GM23338 (cell line): ENCODE results near the gene SNORC. TPM values are rescaled to one million over a fixed set of nuclear protein-coding genes. Genes with fewer than 3 reads are reported as not detected.

Experiments
- ATAC-seq: fragments of 200-7000 bp; cut with Tn5 transposase; 3 replicates; pipeline ENCODE4 v1.9.1; 2020
- DNase-seq: peaks from one replicate; pipeline ENCODE4 v3.0.0-alpha.2; 2015; ENCODE audit warnings: low spot score
- H2AFZ ChIP-seq: fragments of 200-600 bp; sonication (generic); 2 replicates; pipeline ENCODE4 v1.8.0; 2016; ENCODE audit warnings: antibody characterized with exemption, mild to moderate bottlenecking, moderate library complexity
- H3F3A ChIP-seq: fragments of 200-600 bp; sonication (generic); replicated peaks from 2 replicates; pipeline ENCODE4 v1.8.0; 2017; ENCODE audit warnings: antibody characterized with exemption, mixed run types, low read depth
- H3K27ac ChIP-seq: fragments of 200-600 bp; sonication (generic); 2 replicates; pipeline ENCODE4 v1.6.1; 2016; ENCODE audit warnings: low read depth
- H3K27me3 ChIP-seq: fragments of 200-600 bp; sonication (generic); 2 replicates; pipeline ENCODE4 v1.8.0; 2016; ENCODE audit warnings: mild to moderate bottlenecking, mixed run types, moderate library complexity; ENCODE audit not compliant: insufficient read depth
- H3K36me3 ChIP-seq: fragments of 200-600 bp; sonication (generic); 2 replicates; pipeline ENCODE4 v1.8.0; 2016; ENCODE audit warnings: mild to moderate bottlenecking; ENCODE audit not compliant: insufficient read depth
- H3K4me1 ChIP-seq: fragments of 200-600 bp; sonication (generic); 2 replicates; pipeline ENCODE4 v1.8.0; 2016; ENCODE audit warnings: mild to moderate bottlenecking, moderate library complexity; ENCODE audit not compliant: insufficient read depth
- H3K4me2 ChIP-seq: fragments of 200-600 bp; sonication (generic); 2 replicates; pipeline ENCODE4 v1.7.1; 2017; ENCODE audit warnings: mixed run types
- H3K4me3 ChIP-seq: fragments of 200-600 bp; sonication (generic); 2 replicates; pipeline ENCODE4 v1.6.1; 2016; ENCODE audit warnings: mixed run types
- H3K79me2 ChIP-seq: fragments of 200-600 bp; sonication (generic); replicated peaks from 2 replicates; pipeline ENCODE4 v1.8.0; 2017; ENCODE audit warnings: mild to moderate bottlenecking; ENCODE audit not compliant: insufficient read depth
- H3K9me2 ChIP-seq: fragments of 200-600 bp; sonication (generic); 2 replicates; pipeline ENCODE4 v1.8.0; 2017; ENCODE audit not compliant: insufficient read depth
- H4K20me1 ChIP-seq: fragments of 200-600 bp; sonication (generic); replicated peaks from 2 replicates; pipeline ENCODE4 v1.8.0; 2017; ENCODE audit warnings: mild to moderate bottlenecking; ENCODE audit not compliant: insufficient read depth
- H3K27ac Mint-ChIP-seq: 2 replicates; pipeline ENCODE4 v1.8.0; 2020; ENCODE audit warnings: inconsistent platforms, mild to moderate bottlenecking, moderate library complexity, mixed read lengths
- H3K27me3 Mint-ChIP-seq: 3 replicates; pipeline ENCODE4 v1.8.0; 2022; ENCODE audit warnings: low read depth, mild to moderate bottlenecking, moderate library complexity, mixed read lengths, inconsistent platforms; ENCODE audit not compliant: insufficient read depth, poor library complexity
- H3K36me3 Mint-ChIP-seq: 3 replicates; pipeline ENCODE4 v1.8.0; 2021; ENCODE audit warnings: low read depth, mild to moderate bottlenecking, inconsistent platforms, moderate library complexity, mixed read lengths
- H3K4me1 Mint-ChIP-seq: 3 replicates; pipeline ENCODE4 v1.8.0; 2020; ENCODE audit warnings: mild to moderate bottlenecking, inconsistent platforms, mixed read lengths
- H3K4me3 Mint-ChIP-seq: 3 replicates; pipeline ENCODE4 v1.8.0; 2021; ENCODE audit warnings: moderate library complexity, mild to moderate bottlenecking, inconsistent platforms, mixed read lengths
- H3K9me3 Mint-ChIP-seq: 3 replicates; pipeline ENCODE4 v1.8.0; 2020; ENCODE audit warnings: moderate library complexity, mild to moderate bottlenecking, inconsistent platforms, mixed read lengths
- CREB1 ChIP-seq: fragments of 250-450 bp; sonication (Bioruptor Pico); IDR thresholded peaks from 2 replicates; pipeline ENCODE4 v1.5.0; 2020; ENCODE audit warnings: low read depth, mild to moderate bottlenecking, moderate library complexity
- CTCF ChIP-seq, 2 experiments: fragments of 200-600 bp in 1 of 2; sonication (generic) in 1 of 2; conservative IDR thresholded peaks; 2 replicates each; pipeline versions ENCODE4 v1.5.1 to v1.6.1; 2016 to 2017; ENCODE audit warnings: antibody characterized with exemption in 2 of 2, low read depth in 2 of 2, mild to moderate bottlenecking in 2 of 2, moderate library complexity in 1 of 2
- ETS1 ChIP-seq: IDR thresholded peaks from 2 replicates; pipeline ENCODE4 v1.6.1; 2016; ENCODE audit warnings: antibody characterized with exemption
- EZH2 ChIP-seq: fragments of 200-600 bp; sonication (generic); IDR thresholded peaks from one replicate; pipeline ENCODE4 v1.8.0; 2017; ENCODE audit warnings: antibody characterized with exemption, mild to moderate bottlenecking, low read depth; ENCODE audit not compliant: unreplicated experiment
- EZH2phosphoT487 ChIP-seq: fragments of 200-600 bp; sonication (generic); IDR thresholded peaks from one replicate; pipeline ENCODE4 v1.8.1; 2018; ENCODE audit warnings: antibody characterized with exemption; ENCODE audit not compliant: unreplicated experiment
- JUNB ChIP-seq: IDR thresholded peaks from one replicate; pipeline ENCODE4 v1.6.1; 2016; ENCODE audit warnings: antibody characterized with exemption; ENCODE audit not compliant: unreplicated experiment
- NANOG ChIP-seq: IDR thresholded peaks from 2 replicates; pipeline ENCODE4 v1.6.1; 2016; ENCODE audit warnings: antibody characterized with exemption, borderline replicate concordance
- POLR2AphosphoS5 ChIP-seq: IDR thresholded peaks from 2 replicates; pipeline ENCODE4 v1.6.1; 2016; ENCODE audit warnings: antibody characterized with exemption, low read depth
- REST ChIP-seq: IDR thresholded peaks from one replicate; pipeline ENCODE4 v1.6.1; 2018; ENCODE audit warnings: antibody characterized with exemption; ENCODE audit not compliant: unreplicated experiment
- STAT1 ChIP-seq: IDR thresholded peaks from one replicate; pipeline ENCODE4 v1.6.1; 2016; ENCODE audit warnings: antibody characterized with exemption; ENCODE audit not compliant: unreplicated experiment
- ZNF114 ChIP-seq: fragments of 250-450 bp; sonication (Bioruptor Pico); IDR thresholded peaks from 2 replicates; pipeline ENCODE4 v1.5.0; 2020; ENCODE audit warnings: mild to moderate bottlenecking, moderate library complexity
- ZNF331 ChIP-seq: fragments of 250-450 bp; sonication (Bioruptor Pico); IDR thresholded peaks from 2 replicates; pipeline ENCODE4 v1.5.0; 2020; ENCODE audit warnings: low read depth, mild to moderate bottlenecking, moderate library complexity
- ZNF462 ChIP-seq: fragments of 250-450 bp; sonication (Bioruptor Pico); IDR thresholded peaks from 2 replicates; pipeline ENCODE4 v1.5.0; 2020; ENCODE audit warnings: mild to moderate bottlenecking, moderate library complexity
- polyA plus RNA-seq: library from polyadenylated mRNA; unstranded; fragments of >200 nt; fragmentation: Nextera tagmentation; extraction: Ambion mirVana; gene quantifications from 2 replicates; pipeline ENCODE4 v1.2.1, GENCODE V29; 2016
- total RNA-seq: library from RNA; depleted of rRNA; stranded (reverse); fragments of >200 nt; shearing (Covaris generic); gene quantifications from 2 replicates; pipeline ENCODE4 v1.2.3, GENCODE V29; 2014

SNORC gene
- total and polyA plus RNA-seq, 2 experiments from 2014 or later = 0.80 to 1.6 TPM

GRCh38 chr2:232886632-232887031 lies 16.6 kb downstream of the SNORC start:
- Mint-ChIP-seq H3K4me3 (no peak overlapping the region), H3K36me3 (no peaks in the 10 kb centered on the region), H3K9me3 (no peaks in the 10 kb centered on the region; the same call in 2 of the 3 replicates), H3K27ac (no peak overlapping the region), H3K4me1 (peaks cover 31% of the 10 kb centered on the region), H3K27me3 (peaks cover 10% of the 10 kb centered on the region)
- no peaks in the 10 kb centered on the region for H4K20me1 ChIP-seq
- no peak for DNase-seq
- H3K4me3 ChIP-seq = no peak overlapping the region
- H3K79me2 ChIP-seq = no peaks in the 10 kb centered on the region
- H3K9me2 ChIP-seq = no peaks in the 10 kb centered on the region
- no peak overlapping the region for H3K4me2 ChIP-seq
- no peak for ATAC-seq
- no peaks in the 10 kb centered on the region for H3K36me3 ChIP-seq
- no peak overlapping the region for H2AFZ ChIP-seq
- no peak overlapping the region for H3K27ac ChIP-seq
- no peaks in the 10 kb centered on the region; the same call in 1 of the 2 replicates for H3F3A ChIP-seq
- no peak for TF ChIP-seq CREB1 (CRISPR knock-in tag)
- no peak for TF ChIP-seq CTCF (conservative IDR thresholded peaks at IDR 0.05; ENCODE audit: low read depth in 2 of 2)
- TF ChIP-seq POLR2AphosphoS5 = no peak
- no peak for TF ChIP-seq REST
- TF ChIP-seq EZH2phosphoT487 = no peak
- no peak for TF ChIP-seq NANOG
- TF ChIP-seq ZNF462 (CRISPR knock-in tag) = no peak
- no peak for TF ChIP-seq JUNB
- no peak for TF ChIP-seq ZNF114
- no peak for TF ChIP-seq ZNF331 (CRISPR knock-in tag)
- TF ChIP-seq STAT1 = no peak
- TF ChIP-seq ETS1 = no peak
- TF ChIP-seq EZH2 = no peak
- H3K27me3 ChIP-seq = no peaks in the 10 kb centered on the region
- peaks cover 6% of the 10 kb centered on the region; the same call in 1 of the 2 replicates for H3K4me1 ChIP-seq
